ENCODE data around the gene UNCX.

- TF ChIP-seq CTCF (IDR thresholded peaks at IDR 0.05; ENCODE audit: low read depth, low read length) (peak; percentile 73), POLR2A (IDR thresholded peaks at IDR 0.05; ENCODE audit: extremely low read depth, insufficient read length) (no peak)
These were observed 38.9 kb upstream of the UNCX start for GRCh38 chr7:1193593-1194424.

Measured in NB4 (cell line).